GM06990 (cell line): ENCODE results near the gene CYP17A1.
"Not testable (repeated sequence)": the region's sequence is repeated elsewhere in the genome, so short reads cannot be mapped to it uniquely, and the experiment has no call there.

ENCODE experiments used
- DNase-seq: peaks from one replicate; pipeline ENCODE4 v3.0.0-alpha.2; 2011; ENCODE audit not compliant: insufficient read length; ENCODE audit errors: extremely low read depth
- H3K27me3 ChIP-seq: replicated peaks from 2 replicates; pipeline ENCODE4 v1.6.0; 2011; ENCODE audit warnings: low read length; ENCODE audit not compliant: control insufficient read depth, insufficient read depth
- H3K36me3 ChIP-seq: 2 replicates; pipeline ENCODE4 v1.5.1; 2011; ENCODE audit warnings: low read length; ENCODE audit not compliant: control insufficient read depth, insufficient read depth
- H3K4me3 ChIP-seq: replicated peaks from 2 replicates; pipeline ENCODE4 v1.5.1; 2011; ENCODE audit warnings: low read depth, mild to moderate bottlenecking, control low read depth, low read length
- TF ChIP-seq, protein P1 (sequence below): IDR thresholded peaks from 2 replicates; pipeline ENCODE4 v1.5.1; 2011; ENCODE audit warnings: low read length, control low read depth, mild to moderate bottlenecking, inconsistent platforms; ENCODE audit not compliant: insufficient read depth, poor library complexity, severe bottlenecking

Gene CYP17A1

DNA sequence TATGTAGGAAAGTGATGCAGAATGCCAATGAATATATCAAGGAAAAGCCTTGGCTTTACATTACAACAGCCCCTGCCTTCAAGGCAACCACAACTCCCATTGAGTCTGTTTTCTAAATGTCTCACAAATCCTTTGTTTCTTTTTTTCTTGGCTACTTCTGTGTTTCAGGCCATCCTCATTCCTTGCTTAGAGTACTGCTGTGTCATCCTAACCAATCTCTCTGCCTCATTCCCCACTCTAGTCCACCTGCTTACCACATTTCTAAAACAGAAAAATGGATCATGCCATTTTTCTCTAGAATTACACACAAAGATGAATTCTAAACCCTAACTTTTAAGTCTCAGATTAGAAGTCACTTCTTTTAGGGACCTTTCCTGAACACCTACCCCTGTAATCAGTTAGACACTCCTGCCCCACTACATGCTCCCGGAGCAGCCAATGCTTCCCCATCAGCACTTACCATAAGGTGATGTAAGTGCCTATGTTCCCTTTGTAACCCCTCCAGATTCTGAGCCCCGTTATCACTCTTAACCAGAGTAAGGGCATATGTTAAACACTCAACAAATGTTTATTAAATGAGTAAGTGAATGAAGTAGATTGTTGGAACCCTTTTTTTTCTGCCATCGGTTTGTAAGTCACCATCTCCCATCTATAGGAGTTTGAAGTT lies 19.7 kb upstream of the CYP17A1 start:
- Histone ChIP-seq H3K36me3 (no peaks in the 10 kb centered on the region; the same call in 1 of the 2 replicates), H3K4me3 (no peak overlapping the region), H3K27me3 (no peaks in the 10 kb centered on the region)
- no peak for DNase-seq
- TF ChIP-seq, protein P1, sequence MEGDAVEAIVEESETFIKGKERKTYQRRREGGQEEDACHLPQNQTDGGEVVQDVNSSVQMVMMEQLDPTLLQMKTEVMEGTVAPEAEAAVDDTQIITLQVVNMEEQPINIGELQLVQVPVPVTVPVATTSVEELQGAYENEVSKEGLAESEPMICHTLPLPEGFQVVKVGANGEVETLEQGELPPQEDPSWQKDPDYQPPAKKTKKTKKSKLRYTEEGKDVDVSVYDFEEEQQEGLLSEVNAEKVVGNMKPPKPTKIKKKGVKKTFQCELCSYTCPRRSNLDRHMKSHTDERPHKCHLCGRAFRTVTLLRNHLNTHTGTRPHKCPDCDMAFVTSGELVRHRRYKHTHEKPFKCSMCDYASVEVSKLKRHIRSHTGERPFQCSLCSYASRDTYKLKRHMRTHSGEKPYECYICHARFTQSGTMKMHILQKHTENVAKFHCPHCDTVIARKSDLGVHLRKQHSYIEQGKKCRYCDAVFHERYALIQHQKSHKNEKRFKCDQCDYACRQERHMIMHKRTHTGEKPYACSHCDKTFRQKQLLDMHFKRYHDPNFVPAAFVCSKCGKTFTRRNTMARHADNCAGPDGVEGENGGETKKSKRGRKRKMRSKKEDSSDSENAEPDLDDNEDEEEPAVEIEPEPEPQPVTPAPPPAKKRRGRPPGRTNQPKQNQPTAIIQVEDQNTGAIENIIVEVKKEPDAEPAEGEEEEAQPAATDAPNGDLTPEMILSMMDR: no peak

DNA sequence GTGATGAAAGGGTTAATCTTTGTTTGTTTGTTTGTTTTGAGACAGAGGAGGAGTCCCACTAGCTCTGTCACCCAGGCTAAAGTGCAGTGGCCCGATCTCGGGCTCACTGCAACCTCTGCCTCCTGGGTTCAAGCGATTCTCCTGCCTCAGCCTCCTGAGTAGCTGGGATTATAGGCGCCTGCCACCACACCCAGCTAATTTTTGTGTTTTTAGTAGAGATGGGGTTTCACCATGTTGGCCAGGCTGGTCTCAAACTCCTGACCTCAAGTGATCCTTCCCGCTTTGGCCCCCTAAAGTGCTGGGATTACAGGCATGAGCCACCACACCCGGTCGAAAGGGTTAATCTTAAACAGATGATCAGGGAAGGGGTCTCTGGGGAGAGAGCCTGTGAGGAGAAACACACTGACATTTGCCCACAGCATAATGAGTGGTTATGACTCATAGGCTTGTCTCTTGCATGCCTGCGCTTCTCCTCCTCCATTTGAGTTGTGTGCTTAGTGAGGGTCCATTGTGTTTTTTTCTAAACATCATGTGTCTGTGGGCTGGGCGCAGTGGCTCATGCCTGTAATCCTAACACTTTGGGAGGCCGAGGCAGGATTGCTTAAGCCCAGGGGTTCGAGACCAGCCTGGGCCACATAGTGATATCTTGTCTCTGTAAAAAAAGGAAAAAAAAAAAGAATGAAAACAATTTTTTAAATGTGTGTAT lies 18.7 kb upstream of the CYP17A1 start:
- not testable (repeated sequence) for DNase-seq, H3K36me3 ChIP-seq, H3K27me3 ChIP-seq, H3K4me3 ChIP-seq

DNA sequence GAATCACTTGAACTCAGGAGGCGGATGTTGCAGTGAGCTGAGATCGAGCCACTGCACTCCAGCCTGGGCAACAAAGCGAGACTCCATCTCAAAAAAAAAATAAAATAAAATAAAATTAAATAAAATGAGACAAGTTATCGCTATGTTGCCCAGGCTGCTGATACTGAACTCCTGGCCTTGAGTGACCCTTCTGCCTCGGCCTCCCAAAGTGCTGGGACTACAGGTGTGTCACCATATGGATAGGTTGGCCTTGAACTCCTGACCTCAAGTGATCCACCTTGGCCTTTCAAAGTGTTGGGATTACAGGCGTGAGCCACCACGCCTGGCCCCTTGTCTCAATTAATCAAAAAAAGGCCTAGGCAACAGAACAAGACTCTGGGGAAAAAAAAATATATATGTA lies 16.0 kb upstream of the CYP17A1 start:
- H3K27me3 ChIP-seq, DNase-seq, H3K36me3 ChIP-seq, H3K4me3 ChIP-seq: not testable (repeated sequence)

DNA sequence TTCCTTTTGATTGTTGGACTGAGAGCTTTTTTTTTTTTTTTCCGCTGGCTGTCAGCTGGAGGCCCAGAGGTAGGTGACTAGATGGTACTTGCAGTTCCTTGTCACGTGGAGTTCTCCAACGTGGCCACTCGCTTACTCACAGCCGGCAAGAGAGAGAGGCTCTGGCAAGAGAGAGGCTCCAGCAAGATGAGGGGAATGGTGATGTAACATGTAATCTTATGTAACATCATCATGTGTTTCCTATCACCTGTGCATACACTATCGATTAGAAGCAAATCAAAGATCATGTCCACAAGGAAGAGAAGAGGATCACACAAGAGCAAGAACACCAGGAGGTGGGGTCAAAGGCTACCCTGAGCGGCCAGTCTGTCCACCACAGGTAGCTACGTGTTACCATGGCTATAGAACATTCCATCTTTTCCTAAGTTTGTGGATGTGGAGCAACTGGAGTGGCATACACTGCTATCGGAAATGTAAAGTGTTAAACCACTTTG lies 12.9 kb upstream of the CYP17A1 start:
- H3K4me3 ChIP-seq: no peak overlapping the region
- no peaks in the 10 kb centered on the region for H3K27me3 ChIP-seq
- no peaks in the 10 kb centered on the region for H3K36me3 ChIP-seq
- TF ChIP-seq, protein P1: no peak
- no peak for DNase-seq

DNA sequence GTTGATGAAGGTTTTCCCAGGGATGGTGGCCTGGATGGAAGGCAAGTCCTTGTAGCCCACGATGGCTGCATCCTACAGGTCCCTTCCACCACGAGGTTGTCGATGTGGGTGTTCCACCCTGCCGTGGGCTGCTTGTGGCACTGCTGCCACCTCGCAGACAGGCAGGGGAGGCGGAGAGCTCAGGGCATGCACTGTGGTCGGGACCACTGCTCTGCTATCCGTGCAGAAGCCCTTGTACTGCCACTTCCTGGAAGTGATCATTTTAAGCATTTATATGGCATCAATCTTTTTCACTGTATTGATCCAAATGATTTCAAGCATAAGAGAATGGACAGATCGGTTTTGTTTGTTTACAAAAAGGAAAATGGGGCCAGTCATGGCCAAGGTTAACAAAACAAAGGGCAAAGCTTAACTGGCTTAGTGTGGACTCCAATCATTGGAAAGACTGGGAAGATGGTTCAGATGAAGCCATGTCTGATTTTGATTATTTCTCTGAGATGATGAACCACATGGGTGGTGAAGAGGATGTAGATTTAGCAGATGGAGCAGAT lies 8.2 kb upstream of the CYP17A1 start:
- TF ChIP-seq, protein P1: no peak
- H3K4me3 ChIP-seq: no peak overlapping the region
- no peak for DNase-seq
- no peaks in the 10 kb centered on the region for H3K27me3 ChIP-seq
- no peaks in the 10 kb centered on the region for H3K36me3 ChIP-seq

DNA sequence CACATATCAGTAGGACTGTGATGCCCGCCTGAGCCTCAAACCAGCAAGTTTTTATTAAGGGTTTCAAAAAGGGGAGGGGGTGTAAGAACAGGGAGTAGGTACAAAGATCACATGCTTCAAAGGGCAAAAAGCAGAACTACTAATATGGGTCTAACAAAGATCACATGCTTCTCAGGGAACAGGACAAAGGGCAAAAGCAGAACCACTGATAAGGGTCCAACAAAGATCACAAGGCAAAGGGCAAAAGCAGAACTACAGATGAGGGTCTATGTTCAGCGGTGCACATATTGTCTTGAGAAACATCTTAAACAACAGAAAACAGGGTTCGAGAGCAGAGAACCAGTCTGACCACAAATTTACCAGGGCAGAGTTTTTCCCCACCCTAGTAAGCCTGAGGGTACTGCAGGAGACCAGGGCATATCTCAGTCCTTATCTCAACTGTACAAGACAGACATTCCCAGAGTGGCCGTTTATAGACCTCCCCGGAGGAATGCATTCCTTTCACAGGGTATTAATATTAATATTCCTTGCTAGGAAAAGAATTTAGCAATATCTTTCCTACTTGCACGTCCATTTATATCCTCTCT lies 7.1 kb upstream of the CYP17A1 start:
- not testable (repeated sequence) for H3K27me3 ChIP-seq, H3K36me3 ChIP-seq, H3K4me3 ChIP-seq, DNase-seq

DNA sequence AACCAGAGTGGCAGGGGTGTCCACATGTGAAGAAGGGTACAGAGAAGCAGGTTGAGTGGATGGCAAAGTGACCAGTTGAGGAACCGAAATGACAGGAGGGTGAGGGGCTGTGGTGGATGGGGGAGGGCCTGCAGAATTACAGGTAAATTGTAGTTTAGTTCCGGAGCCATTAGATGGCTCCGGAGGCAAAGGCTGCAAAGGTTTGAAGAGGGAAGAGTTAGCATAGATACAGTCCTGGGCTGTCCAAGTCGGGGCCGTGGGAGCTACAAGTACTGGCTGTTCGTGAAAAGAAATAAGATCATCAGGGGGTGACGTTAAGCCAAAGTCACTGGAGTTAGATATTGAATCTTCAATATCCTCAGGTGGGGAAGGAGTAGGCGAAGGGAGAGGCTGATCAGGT lies 5.9 kb upstream of the CYP17A1 start:
- not testable (repeated sequence) for H3K36me3 ChIP-seq, DNase-seq, H3K4me3 ChIP-seq, H3K27me3 ChIP-seq
